Mesothelial cell of epicardium (in vitro differentiated cells): ENCODE measurements around the gene NFIB. TPM values are rescaled to one million over a fixed set of nuclear protein-coding genes. Genes with fewer than 3 reads are reported as not detected.

Experiments
- DNase-seq, 2 experiments: peaks; one replicate each; pipeline ENCODE4 v3.0.0; 2021; ENCODE audit warnings: low spot score in 2 of 2; ENCODE audit not compliant: unreplicated experiment in 2 of 2
- H3K27ac Mint-ChIP-seq: 2 replicates; pipeline ENCODE4 v1.8.0; 2021; ENCODE audit warnings: mixed read lengths
- H3K27me3 Mint-ChIP-seq: 2 replicates; pipeline ENCODE4 v1.8.0; 2021; ENCODE audit warnings: low read depth, mixed read lengths
- H3K36me3 Mint-ChIP-seq: 2 replicates; pipeline ENCODE4 v1.8.0; 2021; ENCODE audit warnings: mixed read lengths
- H3K4me1 Mint-ChIP-seq: 2 replicates; pipeline ENCODE4 v1.8.0; 2021; ENCODE audit warnings: mixed read lengths
- H3K4me3 Mint-ChIP-seq: 2 replicates; pipeline ENCODE4 v1.8.0; 2021; ENCODE audit warnings: mild to moderate bottlenecking, moderate library complexity, mixed read lengths
- H3K9me3 Mint-ChIP-seq: 2 replicates; pipeline ENCODE4 v1.8.0; 2021; ENCODE audit warnings: mixed read lengths
- CTCF ChIP-seq: fragments of 200-600 bp; sonication (generic); IDR thresholded peaks from one replicate; pipeline ENCODE4 v1.5.0; 2021; ENCODE audit warnings: antibody characterized with exemption; ENCODE audit not compliant: unreplicated experiment
- total RNA-seq: library from RNA; stranded (reverse); gene quantifications from 3 replicates; pipeline ENCODE4 v1.2.1, GENCODE V29; 2021

Gene NFIB
- total RNA-seq, 1 donor from 2014 or later = 230 TPM

GRCh38 chr9:14058325-14058688 lies 255.6 kb downstream of the NFIB start:
- Mint-ChIP-seq H3K9me3 (no peaks in the 10 kb centered on the region), H3K27ac (peak overlapping the region; percentile 87), H3K36me3 (no peaks in the 10 kb centered on the region), H3K4me1 (peaks cover 80% of the 10 kb centered on the region), H3K27me3 (no peaks in the 10 kb centered on the region), H3K4me3 (no peak overlapping the region)
- DNase-seq = no peak
- no peak for TF ChIP-seq CTCF

GRCh38 chr9:14057368-14058324 lies 256.3 kb downstream of the NFIB start:
- H3K36me3 Mint-ChIP-seq = no peaks in the 10 kb centered on the region
- H3K27ac Mint-ChIP-seq = peak overlapping the region; percentile 87

GRCh38 chr9:14056316-14056861 lies 257.6 kb downstream of the NFIB start:
- Mint-ChIP-seq H3K27ac (peak overlapping the region; percentile 82), H3K36me3 (no peaks in the 10 kb centered on the region), H3K9me3 (no peaks in the 10 kb centered on the region), H3K27me3 (no peaks in the 10 kb centered on the region), H3K4me3 (no peak overlapping the region), H3K4me1 (peaks cover 68% of the 10 kb centered on the region)
- no peak for TF ChIP-seq CTCF
- no peak for DNase-seq

More at GRCh38 chr9:14057368-14058324, 256.3 kb downstream of the NFIB start:
- Mint-ChIP-seq H3K4me1 (peaks cover 74% of the 10 kb centered on the region), H3K27me3 (no peaks in the 10 kb centered on the region), H3K9me3 (no peaks in the 10 kb centered on the region), H3K4me3 (no peak overlapping the region)
- DNase-seq = peak; percentile 37 to 53
- no peak for TF ChIP-seq CTCF

GRCh38 chr9:14054096-14054495 lies 259.8 kb downstream of the NFIB start:
- Mint-ChIP-seq H3K9me3 (no peaks in the 10 kb centered on the region), H3K27ac (peak overlapping the region; percentile 66), H3K4me3 (no peak overlapping the region), H3K27me3 (no peaks in the 10 kb centered on the region), H3K36me3 (peaks cover 2% of the 10 kb centered on the region), H3K4me1 (peaks cover 52% of the 10 kb centered on the region)
- TF ChIP-seq CTCF = no peak
- no peak for DNase-seq

GRCh38 chr9:14052359-14052758 lies 261.6 kb downstream of the NFIB start:
- Mint-ChIP-seq H3K4me3 (no peak overlapping the region), H3K27ac (peak overlapping the region; percentile 21), H3K27me3 (no peaks in the 10 kb centered on the region), H3K36me3 (peaks cover 2% of the 10 kb centered on the region), H3K9me3 (no peaks in the 10 kb centered on the region), H3K4me1 (peaks cover 35% of the 10 kb centered on the region)
- TF ChIP-seq CTCF = no peak
- DNase-seq = no peak
